Measurements from ENCODE around the gene C1QB. TPM values are rescaled to one million over a fixed set of nuclear protein-coding genes. Genes with fewer than 3 reads are reported as not detected.
A peak's percentile ranks its signal among the peaks of the same experiment; 100 is the strongest.

Gene C1QB
- total RNA-seq (2014; rRNA removed; shearing (Covaris generic)), result not detected in 2 replicates

GRCh38 chr1:22652881-22653316 lies at the start of gene C1QB:
Gene C1QB (plus strand): TSS chr1:22653236. CDS start chr1:22659463, 6,227 bp downstream.
- in situ Hi-C loops (cut with HindIII; ENCODE audit: low sequenced_read_pairs), result no loop called here
- no peak for DNase-seq (ENCODE audit: low spot score)

GRCh38 chr1:22606161-22606560 lies 46.9 kb upstream of the C1QB start:
- in situ Hi-C loops (cut with HindIII; ENCODE audit: low sequenced_read_pairs), result no loop called here
- DNase-seq (ENCODE audit: low spot score), result no peak

GRCh38 chr1:22607154-22607553 lies 45.9 kb upstream of the C1QB start:
- no peak for DNase-seq (ENCODE audit: low spot score)
- in situ Hi-C loops (cut with HindIII; ENCODE audit: low sequenced_read_pairs), result no loop called here

GRCh38 chr1:22608361-22608760 lies 44.7 kb upstream of the C1QB start:
- in situ Hi-C loops (cut with HindIII; ENCODE audit: low sequenced_read_pairs), result no loop called here
- no peak for DNase-seq (ENCODE audit: low spot score)

GRCh38 chr1:22609291-22609690 lies 43.7 kb upstream of the C1QB start:
- DNase-seq (ENCODE audit: low spot score), result no peak
- in situ Hi-C loops (cut with HindIII; ENCODE audit: low sequenced_read_pairs), result no loop called here

- peak; percentile 11 for DNase-seq (ENCODE audit: low spot score)
- in situ Hi-C loops (cut with HindIII; ENCODE audit: low sequenced_read_pairs), result no loop called here
These were observed 41.5 kb upstream of the C1QB start for GRCh38 chr1:22611530-22611947.

- in situ Hi-C loops (cut with HindIII; ENCODE audit: low sequenced_read_pairs), result no loop called here
- DNase-seq (ENCODE audit: low spot score), result peak; percentile 73
These were observed 40.1 kb upstream of the C1QB start for GRCh38 chr1:22612671-22613571.

GRCh38 chr1:22613572-22613918 lies 39.5 kb upstream of the C1QB start:
- DNase-seq (ENCODE audit: low spot score), result no peak
- in situ Hi-C loops (cut with HindIII; ENCODE audit: low sequenced_read_pairs), result no loop called here

- DNase-seq (ENCODE audit: low spot score), result no peak
- in situ Hi-C loops (cut with HindIII; ENCODE audit: low sequenced_read_pairs), result no loop called here
These were observed 39.1 kb upstream of the C1QB start for GRCh38 chr1:22613951-22614350.

- in situ Hi-C loops (cut with HindIII; ENCODE audit: low sequenced_read_pairs), result no loop called here
- no peak for DNase-seq (ENCODE audit: low spot score)
These were observed 37.1 kb upstream of the C1QB start for GRCh38 chr1:22615886-22616285.

GRCh38 chr1:22616571-22616970 lies 36.5 kb upstream of the C1QB start:
- in situ Hi-C loops (cut with HindIII; ENCODE audit: low sequenced_read_pairs), result no loop called here

GRCh38 chr1:22618056-22618455 lies 35.0 kb upstream of the C1QB start:
- in situ Hi-C loops (cut with HindIII; ENCODE audit: low sequenced_read_pairs), result no loop called here
- no peak for DNase-seq (ENCODE audit: low spot score)

More at GRCh38 chr1:22616571-22616970, 36.5 kb upstream of the C1QB start:
- no peak for DNase-seq (ENCODE audit: low spot score)

GRCh38 chr1:22619252-22619651 lies 33.8 kb upstream of the C1QB start:
- no peak for DNase-seq (ENCODE audit: low spot score)
- in situ Hi-C loops (cut with HindIII; ENCODE audit: low sequenced_read_pairs), result no loop called here

- no peak for DNase-seq (ENCODE audit: low spot score)
- in situ Hi-C loops (cut with HindIII; ENCODE audit: low sequenced_read_pairs), result no loop called here
These were observed 33.2 kb upstream of the C1QB start for GRCh38 chr1:22619798-22620197.

- no peak for DNase-seq (ENCODE audit: low spot score)
- in situ Hi-C loops (cut with HindIII; ENCODE audit: low sequenced_read_pairs), result no loop called here
These were observed 31.3 kb upstream of the C1QB start for GRCh38 chr1:22621761-22622160.

GRCh38 chr1:22625262-22625925 lies 27.6 kb upstream of the C1QB start:
- in situ Hi-C loops (cut with HindIII; ENCODE audit: low sequenced_read_pairs), result no loop called here
- DNase-seq (ENCODE audit: low spot score), result no peak

- no peak for DNase-seq (ENCODE audit: low spot score)
- in situ Hi-C loops (cut with HindIII; ENCODE audit: low sequenced_read_pairs), result no loop called here
These were observed 26.5 kb upstream of the C1QB start for GRCh38 chr1:22626237-22627157.

GRCh38 chr1:22627331-22627730 lies 25.7 kb upstream of the C1QB start:
- in situ Hi-C loops (cut with HindIII; ENCODE audit: low sequenced_read_pairs), result no loop called here
- DNase-seq (ENCODE audit: low spot score), result no peak

GRCh38 chr1:22628698-22629444 lies 24.2 kb upstream of the C1QB start:
- DNase-seq (ENCODE audit: low spot score), result no peak
- in situ Hi-C loops (cut with HindIII; ENCODE audit: low sequenced_read_pairs), result no loop called here
